Left forelimb (tissue), 1 donor: ENCODE results near the gene ALK.

Experiments
- DNase-seq: peaks from one replicate; pipeline ENCODE4 v3.0.0-alpha.2; 2018; ENCODE audit warnings: low spot score

The ALK gene

DNA sequence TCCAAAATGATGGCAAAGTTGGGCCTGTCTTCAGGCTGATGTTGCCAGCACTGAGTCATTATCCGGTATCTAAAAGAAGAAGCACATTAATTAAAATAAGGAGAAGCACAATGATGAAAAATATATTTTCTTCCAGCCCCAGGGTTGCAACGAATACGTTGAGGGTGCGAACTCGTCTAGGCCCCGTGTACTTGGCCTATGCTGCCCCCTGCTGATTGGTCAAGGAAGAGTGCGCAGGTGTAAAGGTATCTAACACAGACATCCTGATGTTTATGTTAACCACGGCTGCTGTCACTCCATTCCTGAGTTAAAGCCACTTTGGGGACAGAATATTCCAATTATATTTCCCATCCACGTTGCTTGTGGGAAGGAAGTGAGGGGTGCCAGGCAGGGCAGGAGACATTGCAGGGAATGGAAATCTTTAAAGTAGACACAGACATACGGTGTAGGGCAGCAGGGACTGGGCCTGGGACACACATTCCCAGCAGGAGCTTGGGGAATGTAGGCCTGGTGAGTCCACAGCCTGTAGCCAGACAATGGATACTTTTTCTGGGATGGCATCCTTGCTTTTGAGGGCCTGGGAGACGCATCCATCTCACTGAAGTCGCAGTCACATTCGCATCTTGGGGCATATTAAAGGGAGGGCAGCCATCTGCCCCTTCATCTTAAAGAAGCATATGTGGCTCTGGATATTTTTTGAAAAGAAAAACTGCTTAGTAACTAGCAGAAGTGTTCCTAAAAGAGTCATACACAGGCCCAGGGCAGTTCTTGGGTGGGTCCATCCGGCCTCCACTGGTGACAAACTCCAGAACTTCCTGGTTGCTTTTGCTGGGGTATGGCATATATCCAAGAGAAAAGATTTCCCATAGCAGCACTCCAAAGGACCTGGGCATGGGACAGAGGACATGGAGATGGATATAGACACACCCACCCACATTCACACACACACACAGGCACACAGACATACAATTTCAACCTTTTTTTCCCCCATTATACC lies 724.3 kb downstream of the ALK start:
- DNase-seq = peak; percentile 77

DNA sequence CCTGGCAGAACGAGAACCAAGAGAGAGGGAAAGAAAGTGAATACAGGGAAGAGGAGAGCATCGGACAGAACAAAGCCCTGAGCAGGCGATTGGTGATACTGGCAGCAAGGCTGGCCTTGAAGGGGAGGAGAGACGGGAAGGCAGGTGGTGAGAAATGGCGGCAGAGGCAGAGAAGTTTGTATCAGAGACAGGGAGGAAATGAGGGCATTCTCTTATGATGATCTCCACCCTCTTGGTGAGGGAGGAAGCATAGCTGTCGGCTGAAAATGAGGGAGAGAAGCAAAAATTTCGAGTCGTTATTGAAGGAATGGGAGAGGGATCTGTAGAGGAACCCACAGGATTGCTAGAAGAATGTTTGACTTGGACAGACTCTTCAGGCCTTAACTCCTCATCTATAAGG lies 725.6 kb downstream of the ALK start:
- no peak for DNase-seq

DNA sequence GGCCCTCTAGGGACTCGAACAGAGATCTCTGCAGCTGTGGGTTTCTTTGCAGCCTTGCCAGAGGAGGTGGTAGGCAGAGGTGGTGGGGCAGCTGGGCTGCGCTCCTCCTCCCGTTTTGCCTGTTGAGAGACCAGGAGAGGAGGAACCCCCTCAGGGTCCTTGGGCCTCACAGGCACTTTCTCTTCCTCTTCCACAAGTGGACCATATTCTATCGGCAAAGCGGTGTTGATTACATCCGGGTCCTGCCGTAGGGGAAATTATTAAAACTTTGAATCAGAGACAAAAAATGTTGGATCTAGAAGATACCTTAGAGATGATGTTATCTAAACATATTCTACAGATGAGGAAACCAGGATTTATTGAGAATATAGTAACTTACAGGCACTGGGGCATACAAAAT lies 727.7 kb downstream of the ALK start:
- no peak for DNase-seq

DNA sequence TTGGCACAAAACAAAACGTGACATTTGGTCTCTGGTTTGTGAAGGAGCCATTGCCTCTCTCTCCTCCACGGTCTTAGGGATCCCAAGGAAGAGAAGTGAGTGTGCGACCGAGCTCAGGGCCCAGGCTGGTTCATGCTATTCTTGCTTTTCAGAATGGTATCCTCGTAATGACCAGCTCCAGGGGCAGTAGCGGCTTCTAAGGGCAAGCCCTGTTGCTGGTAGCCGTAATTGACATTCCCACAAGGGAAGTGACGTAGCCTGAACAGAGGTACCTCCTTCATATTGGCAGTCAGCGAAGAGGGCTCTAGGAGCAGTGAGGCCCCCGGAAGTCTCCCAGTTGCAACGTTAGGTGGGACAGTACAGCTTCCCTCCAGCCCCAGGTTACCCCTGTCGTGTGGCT lies 728.3 kb downstream of the ALK start:
- DNase-seq = no peak

DNA sequence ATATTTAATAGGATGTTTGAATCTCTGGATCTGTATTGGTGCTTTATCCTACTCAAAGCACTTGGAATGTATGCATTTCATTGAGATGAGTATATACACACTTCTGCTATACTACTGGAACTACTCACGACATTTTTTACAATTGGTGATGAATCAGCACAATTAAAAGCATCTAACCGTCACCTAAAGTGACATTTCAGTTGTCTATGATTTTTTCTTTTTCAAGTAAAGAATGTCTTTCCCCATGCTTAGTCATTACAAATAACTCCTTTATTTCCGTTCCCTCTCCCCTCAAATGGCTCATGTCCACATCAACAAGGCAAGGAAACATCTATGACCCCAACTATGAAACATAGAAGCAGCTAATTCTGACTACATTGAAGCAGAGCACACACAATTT lies 728.9 kb downstream of the ALK start:
- no peak for DNase-seq

DNA sequence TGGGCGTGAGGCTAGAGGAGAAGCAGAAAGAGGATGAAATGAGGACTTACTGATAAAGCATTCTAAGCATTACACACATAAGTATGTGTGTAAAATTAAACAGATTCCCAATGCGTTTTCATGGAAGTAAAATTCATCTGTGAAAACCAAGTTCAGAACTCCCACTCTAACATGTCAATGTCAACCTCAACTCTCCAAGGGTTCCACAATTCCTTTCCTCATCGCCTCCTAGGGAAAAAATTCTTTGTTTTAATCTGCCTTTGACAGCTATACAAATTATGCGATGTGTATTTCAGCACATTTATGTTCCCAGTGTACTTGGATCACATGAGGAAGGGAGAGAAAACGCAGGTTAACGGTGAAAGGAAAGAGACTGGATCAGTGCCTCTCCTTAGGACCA lies 729.6 kb downstream of the ALK start:
- DNase-seq = no peak

DNA sequence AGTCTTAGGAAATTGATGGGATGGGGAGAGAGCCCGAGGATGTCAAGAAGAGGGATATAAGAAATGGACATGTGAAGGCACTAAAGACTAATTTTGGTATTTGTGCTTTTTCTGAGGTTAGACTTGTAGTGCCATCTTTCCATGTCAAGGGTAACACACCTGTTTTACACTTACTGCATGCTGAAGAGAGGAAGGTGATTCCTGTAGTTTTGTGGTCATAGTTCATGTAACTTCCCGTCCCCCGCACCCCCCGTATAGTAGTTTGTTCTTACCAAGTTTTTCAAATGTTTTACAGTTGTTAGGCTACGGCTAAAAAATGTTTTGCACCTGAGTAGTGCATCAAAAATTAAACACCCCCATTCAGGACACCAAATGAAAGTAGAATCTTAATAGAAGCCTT lies 732.3 kb downstream of the ALK start:
- DNase-seq = no peak

DNA sequence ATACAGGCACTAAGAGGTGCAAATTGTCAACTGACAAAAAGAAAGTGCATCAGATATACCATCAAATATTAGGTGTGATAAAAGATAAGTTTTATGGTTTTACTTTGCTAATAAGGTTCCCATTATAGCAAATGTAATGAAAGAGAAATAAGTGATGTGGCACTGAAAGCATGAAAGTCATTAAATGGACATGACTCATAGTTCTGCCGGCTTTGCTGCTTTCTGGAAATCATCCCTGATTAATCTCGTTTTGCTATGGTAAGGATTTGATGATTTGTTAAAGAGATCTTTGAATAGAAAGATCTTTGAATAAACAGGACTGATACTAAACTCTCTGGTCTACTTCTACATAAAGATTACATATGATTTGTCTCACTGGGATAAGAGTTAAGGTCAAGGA lies 733.5 kb downstream of the ALK start:
- no peak for DNase-seq

DNA sequence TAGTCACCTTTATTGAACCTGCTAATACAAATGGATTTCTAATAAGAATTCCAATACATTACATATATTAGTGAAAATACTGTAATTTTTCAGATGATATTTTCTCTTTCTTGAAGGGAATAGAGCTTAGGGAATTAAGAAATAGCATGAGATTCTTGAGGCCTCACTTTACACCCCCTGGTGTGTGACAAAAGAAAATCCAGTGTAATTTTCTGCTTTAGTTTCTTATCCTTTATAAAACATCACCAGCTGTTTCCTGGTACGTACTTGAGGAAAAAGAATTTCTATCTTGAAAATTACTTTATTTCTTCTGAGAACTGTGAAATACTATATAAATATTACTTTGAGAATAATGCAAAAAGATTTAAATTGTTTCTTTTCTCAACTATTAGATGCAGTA lies 734.6 kb downstream of the ALK start:
- DNase-seq = no peak

DNA sequence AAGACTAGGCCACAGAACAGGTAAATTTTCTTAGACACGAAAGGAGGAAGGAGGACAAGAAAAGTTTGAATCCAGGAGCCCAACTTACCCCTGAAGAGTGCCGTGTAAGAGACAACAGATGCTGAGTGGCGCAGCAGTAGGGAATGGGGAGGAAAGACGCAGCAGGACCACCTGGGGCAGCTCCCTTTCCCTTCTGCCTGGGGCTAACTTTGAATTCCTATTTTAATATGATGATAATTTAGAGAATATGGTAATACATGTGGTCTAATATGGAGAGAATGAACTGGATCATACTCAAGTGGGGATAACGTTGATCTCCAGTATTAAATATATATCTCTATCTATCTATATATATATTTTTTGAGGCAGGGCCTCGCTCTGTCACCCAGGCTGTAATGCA lies 736.9 kb downstream of the ALK start:
- no peak for DNase-seq

DNA sequence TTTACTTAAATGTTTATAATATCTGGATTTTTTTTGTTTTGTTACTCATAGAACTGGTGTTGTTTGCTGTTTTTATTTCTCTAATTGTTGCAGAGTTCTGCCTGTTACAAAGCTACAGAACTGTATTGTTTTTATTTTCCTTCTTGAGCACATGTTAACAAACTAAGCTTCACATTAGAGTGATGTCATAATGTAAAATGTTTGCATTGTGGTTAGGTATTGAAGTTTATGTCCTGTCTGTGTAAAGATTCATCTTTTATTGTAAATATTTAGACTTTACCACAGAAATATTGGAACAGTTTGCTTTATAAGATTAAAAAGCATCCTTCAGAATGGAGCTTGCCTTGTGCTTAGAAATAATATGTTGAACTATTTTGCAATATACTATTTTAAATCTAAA lies 738.5 kb downstream of the ALK start:
- no peak for DNase-seq

DNA sequence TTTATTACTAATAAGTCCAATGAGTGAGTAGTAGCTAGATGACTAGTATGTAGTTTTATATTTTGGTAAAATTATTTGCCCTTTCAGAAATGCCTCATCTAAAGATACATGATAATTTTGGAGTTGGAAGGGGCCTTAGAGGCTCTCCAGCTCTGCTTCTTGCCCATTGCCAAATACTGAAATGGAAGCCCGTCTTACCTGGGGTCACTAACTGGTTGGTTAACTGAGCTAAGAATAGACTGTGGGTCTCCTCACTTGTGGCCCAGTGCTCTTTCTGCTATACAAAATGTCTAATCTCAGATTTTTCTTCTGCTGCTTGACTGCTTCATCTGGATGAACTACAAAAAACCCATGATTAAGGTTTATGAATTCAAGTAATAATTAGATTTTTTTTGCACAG lies 739.1 kb downstream of the ALK start:
- no peak for DNase-seq

DNA sequence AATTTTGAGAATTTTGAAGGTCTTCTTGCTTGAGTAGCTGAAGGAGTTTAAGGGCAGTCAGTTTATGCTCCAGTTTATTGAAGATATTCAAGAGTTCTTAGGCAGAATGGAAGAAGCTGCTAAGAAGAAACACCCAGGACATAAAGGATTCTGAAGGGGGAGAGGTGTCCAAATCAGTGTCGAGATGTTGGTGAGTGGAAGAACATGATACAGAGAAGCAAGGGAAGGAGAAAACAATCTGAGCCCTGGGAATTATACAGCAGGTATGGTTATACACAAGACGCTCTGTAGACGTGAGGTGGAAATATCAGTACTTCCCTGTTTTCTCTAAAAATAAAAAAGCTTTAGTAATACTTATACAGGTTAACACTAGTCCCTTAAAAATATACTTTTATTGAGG lies 746.0 kb downstream of the ALK start:
- no peak for DNase-seq

DNA sequence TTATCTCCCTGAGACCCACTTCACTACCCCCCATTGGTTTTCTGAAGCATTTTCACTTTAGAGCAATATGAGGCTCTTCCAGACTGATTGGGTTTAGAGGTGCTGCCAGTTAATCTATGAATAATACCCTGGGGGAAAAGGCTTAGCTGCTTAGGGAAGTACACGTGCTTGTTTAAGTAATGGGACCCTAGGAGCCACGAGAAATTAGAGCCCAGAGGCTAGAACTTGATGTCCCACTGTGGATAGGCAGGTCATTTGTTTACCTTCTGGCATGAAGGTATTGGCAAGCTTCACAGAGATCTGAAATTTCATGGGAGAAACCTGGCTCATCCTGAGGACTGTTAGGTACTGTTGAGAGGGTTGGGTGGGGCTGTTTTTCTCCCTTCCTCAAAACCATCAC lies 746.4 kb downstream of the ALK start:
- DNase-seq = no peak

DNA sequence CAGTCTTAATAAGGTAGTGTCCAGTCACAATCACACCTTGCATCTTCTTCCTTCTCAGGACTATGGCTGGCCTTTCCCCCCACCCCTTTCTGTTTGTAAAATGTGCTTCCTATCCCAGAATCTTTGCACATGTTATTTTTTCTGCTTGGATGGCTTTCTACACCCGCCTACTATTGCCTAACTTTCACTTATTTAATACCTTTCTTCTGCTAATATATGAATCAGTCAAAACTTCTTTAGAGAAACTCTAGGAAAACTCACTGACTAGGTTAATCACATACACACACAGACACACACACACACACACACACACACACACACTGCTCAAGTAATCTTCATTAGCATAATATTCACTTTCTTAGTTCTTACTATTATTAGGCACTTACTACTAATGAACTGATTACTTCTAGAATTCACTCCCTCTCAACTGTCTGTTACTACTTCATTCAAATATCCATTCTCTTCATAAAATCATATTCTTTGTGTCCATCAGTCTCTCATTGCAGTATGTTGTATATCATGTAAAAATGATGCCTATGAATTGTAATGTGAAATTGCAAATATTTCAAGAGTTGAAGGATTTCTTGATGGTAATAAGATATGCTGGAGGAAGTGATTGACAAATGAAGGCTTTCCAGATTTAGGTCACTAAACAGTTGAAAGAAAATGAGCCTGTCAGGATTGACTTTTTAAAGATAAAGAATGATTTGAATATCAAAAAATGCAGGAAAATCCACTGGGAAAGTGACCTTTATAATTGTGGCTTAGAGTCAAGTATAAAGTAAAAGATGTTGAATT lies 754.9 kb downstream of the ALK start:
- DNase-seq = no peak

DNA sequence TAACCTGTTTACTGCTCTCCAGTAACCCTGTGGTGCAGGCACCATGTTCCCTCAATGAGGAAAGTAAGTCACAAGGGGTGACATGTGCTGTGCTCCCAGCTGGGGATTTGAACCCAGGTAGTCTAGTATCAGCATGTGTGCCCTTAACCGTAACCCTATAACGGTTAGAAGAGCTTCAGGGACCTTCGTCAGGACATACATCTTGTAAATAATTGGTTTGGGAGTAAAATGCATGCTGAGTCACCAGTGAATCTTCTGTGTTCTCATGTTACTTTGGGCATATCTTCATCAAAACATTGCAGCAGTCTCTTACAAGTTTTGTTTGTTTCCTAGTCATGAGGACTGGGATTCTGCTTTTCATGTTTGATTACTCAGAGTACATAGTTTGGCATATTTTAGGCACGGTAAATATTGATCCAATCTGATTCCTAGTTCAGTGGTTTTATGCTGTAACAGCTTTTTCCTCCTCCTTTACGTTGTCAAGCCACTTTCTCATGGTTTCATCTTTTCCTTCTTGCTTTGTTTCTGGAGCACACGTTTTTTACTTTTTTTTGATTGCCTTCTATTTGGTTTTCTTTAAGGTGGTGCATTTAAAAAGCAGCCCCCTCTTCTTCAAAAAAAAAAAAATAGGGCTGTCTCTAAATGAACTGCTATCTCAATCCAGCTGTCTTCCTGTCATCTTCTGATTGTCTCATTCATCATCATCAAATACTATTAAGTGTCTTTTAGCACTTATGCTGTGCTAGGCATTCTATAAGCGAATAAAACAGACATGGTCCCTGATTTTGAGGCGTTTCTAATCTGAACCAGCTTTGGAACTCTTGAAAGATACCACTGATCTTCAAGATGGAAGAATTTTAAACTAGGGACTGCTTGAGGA lies 755.8 kb downstream of the ALK start:
- no peak for DNase-seq

DNA sequence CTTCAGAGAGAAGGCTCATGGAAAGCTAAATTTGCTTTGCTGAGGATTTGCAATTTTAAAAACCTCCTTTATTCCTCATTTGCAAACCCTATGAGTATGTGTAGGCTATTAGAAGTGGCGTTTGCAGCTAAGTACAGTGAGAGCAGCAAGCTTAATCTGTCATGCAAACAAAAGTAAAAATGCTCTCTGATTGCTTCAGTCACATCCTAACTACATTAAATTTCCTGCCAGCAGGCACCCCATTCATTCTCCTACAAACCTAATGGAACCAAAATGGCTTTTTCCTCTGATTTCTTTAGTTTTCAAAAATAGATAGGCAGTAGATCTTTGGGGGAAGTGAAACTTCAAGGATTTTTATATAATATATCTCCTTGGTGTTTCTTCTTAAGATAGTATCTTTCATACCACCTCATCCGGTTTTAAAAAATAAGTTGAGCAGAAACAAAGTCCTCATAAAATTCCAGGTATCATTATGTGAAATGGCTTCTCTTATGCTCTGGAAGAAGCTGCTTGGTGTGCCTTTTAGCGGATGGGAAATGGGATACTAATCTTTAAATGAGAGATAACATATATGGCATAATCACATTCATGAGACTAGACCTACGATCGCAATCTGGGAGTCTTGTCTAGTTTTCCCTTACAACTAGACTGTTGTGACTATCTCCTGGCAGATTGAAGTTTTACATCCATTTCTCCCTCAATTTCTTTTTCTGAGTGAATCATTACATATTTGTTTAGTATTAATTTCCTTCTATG lies 757.1 kb downstream of the ALK start:
- no peak for DNase-seq

DNA sequence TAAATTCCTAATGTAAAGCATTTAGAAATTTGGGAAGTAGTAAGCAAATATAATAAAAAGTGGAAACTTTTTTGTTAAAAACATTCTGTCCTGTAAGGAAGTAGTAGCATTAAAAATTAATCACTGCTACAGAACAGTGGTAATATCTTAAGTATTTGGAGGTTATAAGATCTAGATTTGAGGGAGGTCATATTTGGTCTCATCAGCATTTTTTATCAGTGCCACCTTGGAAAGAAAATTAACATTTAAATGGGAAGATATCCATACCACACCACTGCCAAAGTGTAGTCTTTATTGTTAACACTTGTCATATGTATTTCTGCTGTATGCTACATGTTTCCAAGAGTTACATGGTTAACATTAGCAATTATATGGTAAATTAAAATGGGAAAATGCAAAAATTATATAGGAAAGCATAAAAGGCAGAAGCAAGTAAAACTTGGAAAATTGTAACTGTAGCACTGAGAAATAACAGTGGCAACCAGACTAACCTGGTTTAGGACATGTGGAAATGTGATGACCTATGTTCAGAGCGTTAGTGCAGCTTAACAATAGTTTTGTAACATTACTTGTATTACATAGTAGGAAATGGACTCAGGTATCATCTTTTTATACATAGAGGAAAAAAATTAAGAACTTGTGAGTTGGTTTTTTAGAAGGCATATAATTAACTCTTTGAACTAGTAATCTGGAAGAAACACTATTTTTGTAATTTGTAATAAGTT lies 759.0 kb downstream of the ALK start:
- DNase-seq = no peak

DNA sequence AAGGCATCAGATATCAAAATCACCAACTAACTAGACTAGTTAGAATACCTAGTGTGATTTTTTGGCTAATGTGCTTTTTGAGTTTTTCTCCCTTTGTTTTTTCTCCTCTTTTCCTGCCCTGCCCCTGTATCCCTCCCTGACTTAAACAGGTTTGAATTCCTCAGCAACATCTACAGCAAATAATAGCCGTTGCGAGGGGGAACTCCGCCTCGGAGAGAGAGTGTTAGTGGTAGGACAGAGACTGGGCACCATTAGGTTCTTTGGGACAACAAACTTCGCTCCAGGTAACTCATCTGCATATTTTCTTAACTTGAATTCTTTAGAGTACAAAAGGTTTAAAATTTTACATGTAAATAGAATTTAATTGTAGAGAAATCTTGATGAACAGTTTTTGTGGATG lies 761.2 kb downstream of the ALK start:
- DNase-seq = no peak

DNA sequence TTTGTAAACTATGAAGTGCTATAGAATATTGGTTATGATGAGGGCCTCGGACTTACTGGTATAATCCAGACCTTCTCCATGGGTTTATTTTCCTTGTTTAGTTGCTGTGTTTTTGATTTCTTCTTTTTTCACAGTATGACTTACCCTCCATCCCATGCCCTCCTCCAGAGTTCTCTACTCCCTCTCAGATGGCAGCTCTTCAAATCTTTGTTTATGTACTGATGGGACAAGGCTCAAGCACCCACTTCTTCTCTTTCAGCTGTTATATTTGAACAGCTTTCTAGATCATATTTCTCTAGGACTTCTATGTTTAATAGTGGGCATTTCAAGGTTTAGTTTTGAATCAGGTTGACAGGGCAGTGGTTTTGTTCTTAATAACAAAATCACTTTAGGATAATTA lies 762.3 kb downstream of the ALK start:
- DNase-seq = no peak

DNA sequence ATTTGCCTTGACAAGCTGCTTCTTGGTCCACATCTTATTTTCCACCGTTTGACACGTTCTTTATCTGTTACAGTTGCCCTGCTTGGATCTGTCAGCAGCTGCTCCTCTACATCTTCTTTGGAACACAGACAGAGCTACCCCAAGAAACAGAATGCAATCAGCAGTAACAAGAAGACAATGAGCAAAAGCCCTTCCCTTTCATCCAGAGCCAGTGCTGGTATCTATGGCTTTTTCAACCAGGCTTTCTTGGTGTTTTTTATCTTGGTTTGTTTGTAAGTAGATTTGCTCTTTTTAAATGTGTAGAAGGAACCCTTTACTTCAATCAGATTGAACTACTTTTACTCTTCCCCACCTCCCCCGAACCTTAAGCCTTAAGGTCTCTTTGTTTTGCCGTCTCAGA lies 764.3 kb downstream of the ALK start:
- DNase-seq = no peak
